Ishikawa (cell line): ENCODE results near the gene TBX2.

Source experiments
- RAD21 ChIP-seq: IDR thresholded peaks from 2 replicates; pipeline ENCODE4 v1.6.1; 2012; ENCODE audit warnings: low read depth
- TF ChIP-seq, protein P1 (sequence below): IDR thresholded peaks from 2 replicates; pipeline ENCODE4 v1.6.1; 2012; ENCODE audit warnings: low read depth, mild to moderate bottlenecking

- TF ChIP-seq, protein P1, sequence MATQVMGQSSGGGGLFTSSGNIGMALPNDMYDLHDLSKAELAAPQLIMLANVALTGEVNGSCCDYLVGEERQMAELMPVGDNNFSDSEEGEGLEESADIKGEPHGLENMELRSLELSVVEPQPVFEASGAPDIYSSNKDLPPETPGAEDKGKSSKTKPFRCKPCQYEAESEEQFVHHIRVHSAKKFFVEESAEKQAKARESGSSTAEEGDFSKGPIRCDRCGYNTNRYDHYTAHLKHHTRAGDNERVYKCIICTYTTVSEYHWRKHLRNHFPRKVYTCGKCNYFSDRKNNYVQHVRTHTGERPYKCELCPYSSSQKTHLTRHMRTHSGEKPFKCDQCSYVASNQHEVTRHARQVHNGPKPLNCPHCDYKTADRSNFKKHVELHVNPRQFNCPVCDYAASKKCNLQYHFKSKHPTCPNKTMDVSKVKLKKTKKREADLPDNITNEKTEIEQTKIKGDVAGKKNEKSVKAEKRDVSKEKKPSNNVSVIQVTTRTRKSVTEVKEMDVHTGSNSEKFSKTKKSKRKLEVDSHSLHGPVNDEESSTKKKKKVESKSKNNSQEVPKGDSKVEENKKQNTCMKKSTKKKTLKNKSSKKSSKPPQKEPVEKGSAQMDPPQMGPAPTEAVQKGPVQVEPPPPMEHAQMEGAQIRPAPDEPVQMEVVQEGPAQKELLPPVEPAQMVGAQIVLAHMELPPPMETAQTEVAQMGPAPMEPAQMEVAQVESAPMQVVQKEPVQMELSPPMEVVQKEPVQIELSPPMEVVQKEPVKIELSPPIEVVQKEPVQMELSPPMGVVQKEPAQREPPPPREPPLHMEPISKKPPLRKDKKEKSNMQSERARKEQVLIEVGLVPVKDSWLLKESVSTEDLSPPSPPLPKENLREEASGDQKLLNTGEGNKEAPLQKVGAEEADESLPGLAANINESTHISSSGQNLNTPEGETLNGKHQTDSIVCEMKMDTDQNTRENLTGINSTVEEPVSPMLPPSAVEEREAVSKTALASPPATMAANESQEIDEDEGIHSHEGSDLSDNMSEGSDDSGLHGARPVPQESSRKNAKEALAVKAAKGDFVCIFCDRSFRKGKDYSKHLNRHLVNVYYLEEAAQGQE = no peak
- peak; percentile 84 for TF ChIP-seq RAD21
These were observed 17.1 kb downstream of the TBX2 start for GRCh38 chr17:61416540-61417363.
